ENCODE measurements around the gene EMP1. TPM values are rescaled to one million over a fixed set of nuclear protein-coding genes. Genes with fewer than 3 reads are reported as not detected.

The EMP1 gene
- total and polyA plus RNA-seq, 2 of the 8 experiments (the other 6 are each of a cell fraction or from before 2014, with no cell fraction given), result 0.17 to 0.65 TPM

DNA sequence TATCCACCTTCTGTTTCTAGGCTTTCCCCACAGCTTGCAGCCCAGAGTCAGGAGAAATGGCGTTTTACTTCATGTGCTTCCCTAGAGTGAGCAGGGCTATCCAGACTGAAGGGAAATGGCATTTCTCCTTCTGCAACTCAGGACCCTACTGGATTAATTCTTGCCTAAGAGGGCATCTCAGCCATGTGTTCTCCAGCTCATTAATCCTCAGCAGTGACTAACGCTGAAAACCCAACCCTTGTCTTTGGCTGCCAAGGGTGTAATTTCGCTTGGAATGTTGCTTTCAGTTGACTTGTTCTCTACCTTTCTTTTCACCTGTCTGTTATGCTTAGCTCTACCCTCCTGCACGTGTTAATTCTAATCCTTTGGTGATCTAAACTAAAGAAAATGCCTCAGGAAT lies 21.0 kb upstream of the EMP1 start:
- Histone ChIP-seq H4K91ac (replicated peaks; ENCODE audit: insufficient read length, low read length) (no peak overlapping the region), H4K5ac (ENCODE audit: insufficient read length, low read depth, low read length) (no peak overlapping the region), H3K4me2 (ENCODE audit: insufficient read depth in 1 of 2, low read depth in 2 of 2, low read length in 2 of 2) (no peak overlapping the region), H3K18ac (ENCODE audit: extremely low read depth, low read length) (no peak overlapping the region), H3K36me3 (ENCODE audit: control insufficient read depth in 2 of 4, insufficient read depth in 4 of 4, low read length in 3 of 4) (no peaks in the 10 kb centered on the region), H3K4me1 (replicated peaks in 1 of 4; ENCODE audit: control insufficient read depth in 3 of 4, insufficient read depth in 4 of 4, low read length in 3 of 4) (peaks cover 6 to 21% (median 18%) of the 10 kb centered on the region in 4 experiments), H3K4ac (replicated peaks; ENCODE audit: insufficient read length, low read depth, low read length) (no peak overlapping the region), H2BK12ac (ENCODE audit: low read depth, low read length) (no peak overlapping the region), H2BK5ac (ENCODE audit: low read depth, low read length) (no peak overlapping the region), H2BK15ac (ENCODE audit: low read length) (no peak overlapping the region), H3K9ac (replicated peaks in 1 of 4; ENCODE audit: extremely low read depth in 1 of 4, low read depth in 3 of 4, low read length in 3 of 4) (no peak overlapping the region), H3K9me3 (ENCODE audit: insufficient read depth in 2 of 2, low read depth in 1 of 2, low read length in 1 of 2) (no peaks in the 10 kb centered on the region), H3K27me3 (replicated peaks in 1 of 4; ENCODE audit: control insufficient read depth in 3 of 4, extremely low read depth in 1 of 4, insufficient read depth in 3 of 4, low read length in 3 of 4) (no peaks in the 10 kb centered on the region; a peak in 1 of 7 replicates), H2AFZ (ENCODE audit: low read length) (no peak overlapping the region), H3K23me2 (ENCODE audit: low read depth, low read length) (no peaks in the 10 kb centered on the region), H3K14ac (ENCODE audit: insufficient read length) (no peak overlapping the region), H3K23ac (ENCODE audit: insufficient read length) (no peak overlapping the region), H3K79me1 (ENCODE audit: low read depth, low read length) (no peaks in the 10 kb centered on the region), H3K4me3 (ENCODE audit: extremely low read depth in 1 of 4, insufficient read depth in 2 of 4, low read depth in 3 of 4, low read length in 4 of 4) (no peak overlapping the region), H4K20me1 (replicated peaks in 1 of 2; ENCODE audit: control insufficient read depth in 1 of 2, insufficient read depth in 2 of 2, low read length in 2 of 2) (no peaks in the 10 kb centered on the region), H2BK120ac (replicated peaks; ENCODE audit: low read depth, low read length) (no peak overlapping the region), H2AK5ac (ENCODE audit: low read depth, low read length) (no peak overlapping the region), H3K56ac (replicated peaks; ENCODE audit: insufficient read length, low read depth, low read length) (no peak overlapping the region), H3K79me2 (ENCODE audit: control insufficient read depth in 1 of 2, insufficient read depth in 2 of 2, low read length in 2 of 2) (no peaks in the 10 kb centered on the region), H2BK20ac (ENCODE audit: low read length) (no peak overlapping the region), H3K27ac (ENCODE audit: low read depth, low read length) (no peak overlapping the region), H4K8ac (ENCODE audit: extremely low read depth, insufficient read depth, low read length) (no peak overlapping the region)
- DNase-seq (ENCODE audit: low read depth in 1 of 2, low spot score in 2 of 2), result peak in 1 of 2 experiments; percentile 8
- no peak for FAIRE-seq
- CTCF ChIA-PET (ENCODE audit: partially characterized antibody), result interaction anchor here (1.2 to 1.4 kb wide), 3 partner anchors 12 to 37 kb away, joined by 3 to 4 read pairs (median 3); no protein-coding TSS in a partner anchor
- POLR2A ChIA-PET (ENCODE audit: partially characterized antibody), result no interaction called here
- WGBS, 2 experiments (ENCODE audit: extremely low coverage in 1 of 2, insufficient coverage in 1 of 2, insufficient read length in 1 of 2, insufficient replicate concordance in 2 of 2, low coverage in 1 of 2, low lambda C conversion rate in 2 of 2, missing lambda C conversion rate in 1 of 2), result 76% methylated on average over 4 of the region's 4 CpGs; no CpG with 5 or more reads in 1 of the 2 experiments
- TF ChIP-seq RXRA (IDR thresholded peaks at IDR 0.05; ENCODE audit: insufficient read depth, low read depth, low read length) (no peak), RBBP5 (IDR thresholded peaks at IDR 0.05; ENCODE audit: borderline replicate concordance, low read depth, low read length) (no peak), HDAC6 (IDR thresholded peaks at IDR 0.05; ENCODE audit: low read depth, low read length) (no peak), GABPA (IDR thresholded peaks at IDR 0.05; ENCODE audit: borderline replicate concordance, insufficient read depth, low read length) (no peak), SP2 (IDR thresholded peaks at IDR 0.05; ENCODE audit: low read length) (no peak), SP4 (IDR thresholded peaks at IDR 0.05; ENCODE audit: low read length) (no peak), EP300 (IDR thresholded peaks at IDR 0.05; ENCODE audit: borderline replicate concordance in 1 of 2, low read depth in 2 of 2, low read length in 2 of 2) (no peak), CEBPB (IDR thresholded peaks at IDR 0.05; ENCODE audit: low read depth, low read length) (no peak)
- TF ChIP-seq, protein P1, sequence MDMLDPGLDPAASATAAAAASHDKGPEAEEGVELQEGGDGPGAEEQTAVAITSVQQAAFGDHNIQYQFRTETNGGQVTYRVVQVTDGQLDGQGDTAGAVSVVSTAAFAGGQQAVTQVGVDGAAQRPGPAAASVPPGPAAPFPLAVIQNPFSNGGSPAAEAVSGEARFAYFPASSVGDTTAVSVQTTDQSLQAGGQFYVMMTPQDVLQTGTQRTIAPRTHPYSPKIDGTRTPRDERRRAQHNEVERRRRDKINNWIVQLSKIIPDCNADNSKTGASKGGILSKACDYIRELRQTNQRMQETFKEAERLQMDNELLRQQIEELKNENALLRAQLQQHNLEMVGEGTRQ (IDR thresholded peaks at IDR 0.05; ENCODE audit: low read length), result no peak
- TF ChIP-seq, protein P2, sequence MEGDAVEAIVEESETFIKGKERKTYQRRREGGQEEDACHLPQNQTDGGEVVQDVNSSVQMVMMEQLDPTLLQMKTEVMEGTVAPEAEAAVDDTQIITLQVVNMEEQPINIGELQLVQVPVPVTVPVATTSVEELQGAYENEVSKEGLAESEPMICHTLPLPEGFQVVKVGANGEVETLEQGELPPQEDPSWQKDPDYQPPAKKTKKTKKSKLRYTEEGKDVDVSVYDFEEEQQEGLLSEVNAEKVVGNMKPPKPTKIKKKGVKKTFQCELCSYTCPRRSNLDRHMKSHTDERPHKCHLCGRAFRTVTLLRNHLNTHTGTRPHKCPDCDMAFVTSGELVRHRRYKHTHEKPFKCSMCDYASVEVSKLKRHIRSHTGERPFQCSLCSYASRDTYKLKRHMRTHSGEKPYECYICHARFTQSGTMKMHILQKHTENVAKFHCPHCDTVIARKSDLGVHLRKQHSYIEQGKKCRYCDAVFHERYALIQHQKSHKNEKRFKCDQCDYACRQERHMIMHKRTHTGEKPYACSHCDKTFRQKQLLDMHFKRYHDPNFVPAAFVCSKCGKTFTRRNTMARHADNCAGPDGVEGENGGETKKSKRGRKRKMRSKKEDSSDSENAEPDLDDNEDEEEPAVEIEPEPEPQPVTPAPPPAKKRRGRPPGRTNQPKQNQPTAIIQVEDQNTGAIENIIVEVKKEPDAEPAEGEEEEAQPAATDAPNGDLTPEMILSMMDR (IDR thresholded peaks at IDR 0.05; ENCODE audit: control extremely low read depth in 1 of 3, insufficient read depth in 1 of 3, low read depth in 1 of 3, low read length in 3 of 3), result no peak

Measured in H1 (cell line).